Thoracic aorta (tissue), 2 donors: ENCODE results near the gene RACK1. TPM values are rescaled to one million over a fixed set of nuclear protein-coding genes. Genes with fewer than 3 reads are reported as not detected.

Experiments used
- ATAC-seq: fragments of 150-250 bp; one replicate; pipeline ENCODE4 v1.8.0; 2017; ENCODE audit warnings: low read depth; ENCODE audit not compliant: insufficient number of reproducible peaks, low FRiP score
- DNase-seq: peaks from one replicate; pipeline ENCODE4 v3.0.0-alpha.2; 2020; ENCODE audit warnings: low spot score
- H3K27ac ChIP-seq, 2 donors: fragments of 200-600 bp; sonication (generic); 1 replicate in 1 of 2; 2 replicates in 1 of 2; pipeline ENCODE4 v1.5.1; 2016; ENCODE audit warnings: mild to moderate bottlenecking in 2 of 2, moderate library complexity in 2 of 2
- H3K27me3 ChIP-seq: fragments of 200-600 bp; sonication (generic); replicated peaks from 2 replicates; pipeline ENCODE4 v1.6.0; 2016; ENCODE audit warnings: mild to moderate bottlenecking; ENCODE audit not compliant: insufficient read depth
- H3K36me3 ChIP-seq: fragments of 200-600 bp; sonication (generic); one replicate; pipeline ENCODE4 v1.5.1; 2016
- H3K4me1 ChIP-seq, 2 donors: fragments of 200-600 bp; sonication (generic); 1 replicate in 1 of 2; 2 replicates in 1 of 2; pipeline versions ENCODE4 v1.5.1 to v1.6.0; 2016; ENCODE audit warnings: low read depth in 2 of 2, mild to moderate bottlenecking in 1 of 2; ENCODE audit not compliant: control insufficient read depth in 1 of 2
- H3K4me3 ChIP-seq: fragments of 200-600 bp; sonication (generic); 2 replicates; pipeline ENCODE4 v1.5.1; 2016; ENCODE audit warnings: mild to moderate bottlenecking
- H3K9me3 ChIP-seq: fragments of 200-600 bp; sonication (generic); 2 replicates; pipeline ENCODE4 v1.5.1; 2016
- CTCF ChIP-seq: fragments of 200-600 bp; sonication (generic); IDR thresholded peaks from one replicate; pipeline ENCODE4 v1.5.1; 2019; ENCODE audit warnings: antibody characterized with exemption
- total RNA-seq, 2 donors: library from RNA; depleted of rRNA; stranded (reverse); fragments of >200 nt; gene quantifications; one replicate each; pipeline versions ENCODE4 v1.1.0 to v1.2.3, GENCODE V29; 2016

The RACK1 gene
- total RNA-seq, 2 donors from 2014 or later: 1,534 to 1,629 TPM

DNA sequence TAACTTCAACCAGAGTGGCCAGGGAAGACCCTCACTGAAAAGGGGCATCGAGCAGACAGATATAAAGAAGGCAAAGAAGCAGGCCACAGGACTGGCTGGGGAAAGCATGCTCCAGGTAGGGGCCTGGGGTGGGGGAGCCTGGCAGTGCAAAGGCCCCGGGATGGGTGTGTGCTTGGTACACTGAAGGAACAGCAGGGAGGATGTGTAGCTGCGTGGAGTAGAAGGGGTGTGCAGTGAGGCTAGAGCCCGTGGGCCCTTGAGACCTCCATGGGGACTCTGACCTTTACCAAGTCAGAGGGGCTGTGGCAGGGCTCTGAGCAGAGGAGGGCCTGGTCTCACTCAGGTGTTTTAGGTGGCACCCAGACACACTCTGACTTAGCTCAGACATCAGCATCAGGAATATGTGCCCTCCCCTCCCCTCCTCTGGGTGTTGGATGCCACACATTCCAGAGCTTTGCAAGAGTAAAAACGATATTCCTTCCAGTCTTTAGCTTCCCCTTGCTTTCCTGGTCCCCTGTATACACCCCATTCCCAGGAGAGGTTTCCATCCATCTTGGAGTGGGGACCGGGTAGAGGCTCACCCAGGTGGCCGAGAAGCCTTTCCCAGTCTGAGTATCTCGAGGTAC lies 46.3 kb downstream of the RACK1 start:
- Histone ChIP-seq H3K9me3 (no peaks in the 10 kb centered on the region), H3K4me3 (no peak overlapping the region), H3K4me1 (peaks cover 2 to 5% of the 10 kb centered on the region in 2 donors), H3K36me3 (no peaks in the 10 kb centered on the region), H3K27ac (no peak overlapping the region), H3K27me3 (no peaks in the 10 kb centered on the region)
- no peak for ATAC-seq
- TF ChIP-seq CTCF: no peak
- DNase-seq: no peak

DNA sequence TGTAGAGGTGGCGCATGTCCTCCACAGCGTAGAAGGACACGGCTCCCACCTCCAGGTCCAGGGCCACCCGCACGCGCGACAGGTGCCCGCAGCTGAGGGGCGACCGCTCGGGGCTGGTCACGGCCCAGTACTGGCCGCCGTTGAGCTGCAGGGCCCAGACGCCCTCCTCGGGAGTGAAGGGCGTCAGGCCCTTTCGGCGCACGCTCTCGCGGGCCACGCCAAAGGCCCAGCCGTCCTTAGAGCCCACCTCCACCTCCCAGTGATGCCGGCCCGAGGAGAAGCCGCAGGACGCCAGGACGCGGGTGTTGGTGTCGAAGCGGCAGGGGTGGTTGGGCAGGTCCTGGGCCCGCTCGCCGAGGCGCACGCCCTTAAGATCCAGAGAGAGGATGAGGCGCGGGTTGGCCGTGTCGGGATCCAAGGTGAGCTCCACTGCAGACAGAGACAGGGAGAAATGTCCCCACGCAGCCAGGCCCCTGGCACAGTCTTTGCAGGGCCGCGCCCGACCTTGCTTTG lies 48.4 kb downstream of the RACK1 start:
- DNase-seq (no peak), ATAC-seq (no peak)
- Histone ChIP-seq H3K4me1 (peaks cover 4 to 8% of the 10 kb centered on the region in 2 donors), H3K9me3 (no peaks in the 10 kb centered on the region), H3K27ac (no peak overlapping the region), H3K36me3 (no peaks in the 10 kb centered on the region), H3K4me3 (no peak overlapping the region), H3K27me3 (no peaks in the 10 kb centered on the region)
- no peak for TF ChIP-seq CTCF

- ATAC-seq (no peak), DNase-seq (no peak)
- Histone ChIP-seq H3K36me3 (no peaks in the 10 kb centered on the region), H3K4me3 (no peak overlapping the region), H3K27me3 (no peaks in the 10 kb centered on the region), H3K9me3 (no peaks in the 10 kb centered on the region), H3K4me1 (peaks cover 4 to 8% of the 10 kb centered on the region in 2 donors), H3K27ac (no peak overlapping the region)
- TF ChIP-seq CTCF: no peak
Measured at GRCh38 chr5:181194489-181195248, 49.0 kb downstream of the RACK1 start.

DNA sequence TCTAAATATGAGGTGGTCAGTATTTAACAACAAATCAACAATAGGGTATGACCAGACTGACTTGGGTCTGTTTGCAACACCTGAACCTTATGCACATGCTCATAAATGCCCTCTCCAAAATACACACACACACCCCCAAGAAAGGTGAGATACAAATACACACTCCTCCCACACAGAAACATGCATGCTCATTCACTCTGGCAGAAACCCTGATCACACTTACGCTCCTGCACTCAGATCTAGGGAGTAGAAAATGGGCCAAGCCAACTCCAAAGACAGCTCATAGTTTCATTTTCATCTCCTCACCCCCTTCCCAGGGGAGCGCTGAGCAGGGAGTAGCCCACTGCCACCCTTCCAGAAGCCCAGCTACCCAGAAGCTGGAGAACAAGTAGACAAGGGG lies 50.0 kb downstream of the RACK1 start:
- no peaks in the 10 kb centered on the region for H3K27me3 ChIP-seq
- H3K9me3 ChIP-seq: no peaks in the 10 kb centered on the region
- H3K27ac ChIP-seq: no peak overlapping the region
- TF ChIP-seq CTCF: no peak
- H3K36me3 ChIP-seq: no peaks in the 10 kb centered on the region
- H3K4me3 ChIP-seq: no peak overlapping the region
- H3K4me1 ChIP-seq: peaks cover 4 to 8% of the 10 kb centered on the region in 2 donors
- ATAC-seq: no peak
- DNase-seq: no peak

- DNase-seq: no peak
- Histone ChIP-seq H3K9me3 (no peaks in the 10 kb centered on the region), H3K36me3 (no peaks in the 10 kb centered on the region), H3K4me3 (peak overlapping the region; percentile 99), H3K27ac (peak overlapping the region; percentile 83 to 94), H3K4me1 (peaks cover 4 to 8% of the 10 kb centered on the region in 2 donors), H3K27me3 (no peaks in the 10 kb centered on the region)
- no peak for TF ChIP-seq CTCF
- no peak for ATAC-seq
Measured at GRCh38 chr5:181192337-181193046, 51.2 kb downstream of the RACK1 start.
